Neural progenitor cell (in vitro differentiated cells): ENCODE results near the gene WDR89. TPM values are rescaled to one million over a fixed set of nuclear protein-coding genes. Genes with fewer than 3 reads are reported as not detected.

ENCODE experiments used
- DNase-seq: peaks from one replicate; pipeline ENCODE4 v3.0.0-alpha.2; 2016; ENCODE audit warnings: low spot score
- H2AFZ ChIP-seq: fragments of 200-600 bp; sonication (generic); replicated peaks from 2 replicates; pipeline ENCODE4 v1.6.1; 2016; ENCODE audit warnings: antibody characterized with exemption
- H3F3A ChIP-seq: fragments of 200-600 bp; sonication (generic); 2 replicates; pipeline ENCODE4 v1.6.1; 2016; ENCODE audit warnings: antibody characterized with exemption, low read depth
- H3K27ac ChIP-seq: fragments of 200-600 bp; sonication (generic); 2 replicates; pipeline ENCODE4 v1.5.1; 2016; ENCODE audit warnings: mild to moderate bottlenecking
- H3K27me3 ChIP-seq: fragments of 200-600 bp; sonication (generic); 2 replicates; pipeline ENCODE4 v1.6.1; 2016; ENCODE audit warnings: mild to moderate bottlenecking, moderate library complexity
- H3K36me3 ChIP-seq: fragments of 200-600 bp; sonication (generic); 2 replicates; pipeline ENCODE4 v1.5.1; 2016
- H3K4me1 ChIP-seq: fragments of 200-600 bp; sonication (generic); 2 replicates; pipeline ENCODE4 v1.6.1; 2016; ENCODE audit warnings: mixed run types
- H3K4me2 ChIP-seq: fragments of 200-600 bp; sonication (generic); 2 replicates; pipeline ENCODE4 v1.6.1; 2016
- H3K4me3 ChIP-seq: fragments of 200-600 bp; sonication (generic); 2 replicates; pipeline ENCODE4 v1.5.1; 2016
- H3K79me2 ChIP-seq: fragments of 200-600 bp; sonication (generic); 2 replicates; pipeline ENCODE4 v1.6.1; 2016; ENCODE audit warnings: low read depth
- H3K9ac ChIP-seq: fragments of 200-600 bp; sonication (generic); 2 replicates; pipeline ENCODE4 v1.6.1; 2016
- H3K9me3 ChIP-seq: fragments of 200-600 bp; sonication (generic); 2 replicates; pipeline ENCODE4 v1.5.1; 2016; ENCODE audit warnings: low read depth
- H4K20me1 ChIP-seq: fragments of 200-600 bp; sonication (generic); 2 replicates; pipeline ENCODE4 v1.6.1; 2016; ENCODE audit warnings: low read depth
- H3K27ac Mint-ChIP-seq: 3 replicates; pipeline ENCODE4 v1.8.0; 2021; ENCODE audit warnings: mixed read lengths
- H3K27me3 Mint-ChIP-seq: 2 replicates; pipeline ENCODE4 v1.8.0; 2022; ENCODE audit warnings: low read depth, mild to moderate bottlenecking, inconsistent platforms, moderate library complexity, mixed read lengths; ENCODE audit not compliant: insufficient read depth
- H3K36me3 Mint-ChIP-seq: 3 replicates; pipeline ENCODE4 v1.8.0; 2021; ENCODE audit warnings: mixed read lengths
- H3K4me1 Mint-ChIP-seq: 3 replicates; pipeline ENCODE4 v1.8.0; 2021; ENCODE audit warnings: mixed read lengths
- H3K4me3 Mint-ChIP-seq: 3 replicates; pipeline ENCODE4 v1.8.0; 2021; ENCODE audit warnings: mild to moderate bottlenecking, moderate library complexity, mixed read lengths
- H3K9me3 Mint-ChIP-seq: 3 replicates; pipeline ENCODE4 v1.8.0; 2020; ENCODE audit warnings: mixed read lengths
- CTCF ChIP-seq: fragments of 200-600 bp; sonication (generic); IDR thresholded peaks from 2 replicates; pipeline ENCODE4 v1.5.1; 2017; ENCODE audit warnings: antibody characterized with exemption, mild to moderate bottlenecking
- EZH2 ChIP-seq: fragments of 200-600 bp; sonication (generic); IDR thresholded peaks from 2 replicates; pipeline ENCODE4 v1.6.1; 2017; ENCODE audit warnings: antibody characterized with exemption, mild to moderate bottlenecking, moderate library complexity
- EZH2phosphoT487 ChIP-seq: fragments of 200-600 bp; sonication (generic); IDR thresholded peaks from 2 replicates; pipeline ENCODE4 v1.6.1; 2017; ENCODE audit warnings: antibody characterized with exemption
- total RNA-seq: library from RNA; depleted of rRNA; stranded (reverse); fragments of >200 nt; gene quantifications from 2 replicates; pipeline ENCODE4 v1.2.3, GENCODE V29; 2015; ENCODE audit warnings: low replicate concordance

WDR89 gene
- total RNA-seq, 1 donor from 2014 or later: 39.0 TPM

GRCh38 chr14:63672417-63673180 is 30.9 kb upstream of the WDR89 start:
- Histone ChIP-seq H3K27me3 (no peaks in the 10 kb centered on the region), H2AFZ (no peak overlapping the region), H3K36me3 (no peaks in the 10 kb centered on the region), H3K4me3 (no peak overlapping the region), H4K20me1 (no peaks in the 10 kb centered on the region), H3K27ac (no peak overlapping the region), H3K4me2 (no peak overlapping the region), H3K4me1 (no peaks in the 10 kb centered on the region), H3K9ac (no peak overlapping the region), H3K9me3 (no peaks in the 10 kb centered on the region), H3F3A (no peaks in the 10 kb centered on the region), H3K79me2 (no peaks in the 10 kb centered on the region)
- Mint-ChIP-seq H3K4me1 (peaks cover 4% of the 10 kb centered on the region), H3K4me3 (peak overlapping the region; percentile 24), H3K36me3 (no peaks in the 10 kb centered on the region), H3K9me3 (no peaks in the 10 kb centered on the region), H3K27ac (no peak overlapping the region), H3K27me3 (peaks cover 5% of the 10 kb centered on the region)
- DNase-seq: no peak
- TF ChIP-seq EZH2phosphoT487 (no peak), EZH2 (no peak), CTCF (no peak)

GRCh38 chr14:63671987-63672386 is 30.3 kb upstream of the WDR89 start:
- Histone ChIP-seq H3K4me2 (no peak overlapping the region), H3K4me3 (no peak overlapping the region), H3K27ac (no peak overlapping the region), H3F3A (no peaks in the 10 kb centered on the region), H4K20me1 (no peaks in the 10 kb centered on the region), H3K9me3 (no peaks in the 10 kb centered on the region), H2AFZ (no peak overlapping the region), H3K4me1 (no peaks in the 10 kb centered on the region), H3K9ac (no peak overlapping the region), H3K36me3 (no peaks in the 10 kb centered on the region), H3K27me3 (no peaks in the 10 kb centered on the region), H3K79me2 (no peaks in the 10 kb centered on the region)
- TF ChIP-seq EZH2 (no peak), CTCF (no peak), EZH2phosphoT487 (no peak)
- Mint-ChIP-seq H3K27ac (peak overlapping the region; percentile 50), H3K4me1 (peaks cover 4% of the 10 kb centered on the region), H3K36me3 (no peaks in the 10 kb centered on the region), H3K27me3 (peaks cover 8% of the 10 kb centered on the region), H3K4me3 (no peak overlapping the region), H3K9me3 (no peaks in the 10 kb centered on the region)
- no peak for DNase-seq

- Histone ChIP-seq H3K9ac (no peak overlapping the region), H3K4me2 (no peak overlapping the region), H3K36me3 (no peaks in the 10 kb centered on the region), H3F3A (no peaks in the 10 kb centered on the region), H2AFZ (no peak overlapping the region), H3K4me1 (no peaks in the 10 kb centered on the region), H3K27me3 (no peaks in the 10 kb centered on the region), H4K20me1 (no peaks in the 10 kb centered on the region), H3K27ac (no peak overlapping the region), H3K9me3 (no peaks in the 10 kb centered on the region), H3K79me2 (no peaks in the 10 kb centered on the region), H3K4me3 (no peak overlapping the region)
- Mint-ChIP-seq H3K36me3 (no peaks in the 10 kb centered on the region), H3K27me3 (peaks cover 6% of the 10 kb centered on the region), H3K27ac (no peak overlapping the region), H3K9me3 (no peaks in the 10 kb centered on the region), H3K4me1 (peaks cover 4% of the 10 kb centered on the region), H3K4me3 (no peak overlapping the region)
- no peak for DNase-seq
- TF ChIP-seq EZH2phosphoT487: no peak
- TF ChIP-seq EZH2: no peak
- no peak for TF ChIP-seq CTCF
These were observed 29.0 kb upstream of the WDR89 start for GRCh38 chr14:63670692-63671091.
